PFSK-1 (cell line): Measurements from ENCODE around the gene BRSK2.

Experiments
- FOXP2 ChIP-seq: optimal IDR thresholded peaks from 2 replicates; pipeline ENCODE3; 2011; ENCODE audit warnings: borderline replicate concordance, control low read depth, inconsistent platforms; ENCODE audit not compliant: insufficient read depth; ENCODE audit errors: extremely low read length, extremely low read depth
- POLR2AphosphoS5 ChIP-seq: IDR thresholded peaks from 2 replicates; pipeline ENCODE4 v1.6.1; 2012; ENCODE audit warnings: low read depth, mild to moderate bottlenecking, control low read depth, low read length, moderate library complexity
- SIN3A ChIP-seq: IDR thresholded peaks from 2 replicates; pipeline ENCODE4 v1.6.1; 2012; ENCODE audit warnings: mild to moderate bottlenecking, low read length, moderate library complexity, borderline replicate concordance; ENCODE audit not compliant: insufficient read depth
- TAF1 ChIP-seq: IDR thresholded peaks from 2 replicates; pipeline ENCODE4 v1.6.1; 2012; ENCODE audit warnings: low read length, control low read depth, borderline replicate concordance; ENCODE audit not compliant: insufficient read depth
- TF ChIP-seq, protein P1 (sequence below), 2 experiments: IDR thresholded peaks; 2 replicates each; pipeline versions ENCODE4 v1.6.1 to v1.8.0; 2011 to 2012; ENCODE audit warnings: low read depth in 2 of 2, low read length in 2 of 2, control low read depth in 1 of 2, inconsistent platforms in 1 of 2, mild to moderate bottlenecking in 1 of 2, moderate library complexity in 1 of 2; ENCODE audit not compliant: insufficient read depth in 1 of 2

The BRSK2 gene

GRCh38 chr11:1403721-1404460 is 14.2 kb downstream of the BRSK2 start:
- TF ChIP-seq SIN3A (no peak), POLR2AphosphoS5 (no peak), FOXP2 (no peak), TAF1 (no peak)
- TF ChIP-seq, protein P1, sequence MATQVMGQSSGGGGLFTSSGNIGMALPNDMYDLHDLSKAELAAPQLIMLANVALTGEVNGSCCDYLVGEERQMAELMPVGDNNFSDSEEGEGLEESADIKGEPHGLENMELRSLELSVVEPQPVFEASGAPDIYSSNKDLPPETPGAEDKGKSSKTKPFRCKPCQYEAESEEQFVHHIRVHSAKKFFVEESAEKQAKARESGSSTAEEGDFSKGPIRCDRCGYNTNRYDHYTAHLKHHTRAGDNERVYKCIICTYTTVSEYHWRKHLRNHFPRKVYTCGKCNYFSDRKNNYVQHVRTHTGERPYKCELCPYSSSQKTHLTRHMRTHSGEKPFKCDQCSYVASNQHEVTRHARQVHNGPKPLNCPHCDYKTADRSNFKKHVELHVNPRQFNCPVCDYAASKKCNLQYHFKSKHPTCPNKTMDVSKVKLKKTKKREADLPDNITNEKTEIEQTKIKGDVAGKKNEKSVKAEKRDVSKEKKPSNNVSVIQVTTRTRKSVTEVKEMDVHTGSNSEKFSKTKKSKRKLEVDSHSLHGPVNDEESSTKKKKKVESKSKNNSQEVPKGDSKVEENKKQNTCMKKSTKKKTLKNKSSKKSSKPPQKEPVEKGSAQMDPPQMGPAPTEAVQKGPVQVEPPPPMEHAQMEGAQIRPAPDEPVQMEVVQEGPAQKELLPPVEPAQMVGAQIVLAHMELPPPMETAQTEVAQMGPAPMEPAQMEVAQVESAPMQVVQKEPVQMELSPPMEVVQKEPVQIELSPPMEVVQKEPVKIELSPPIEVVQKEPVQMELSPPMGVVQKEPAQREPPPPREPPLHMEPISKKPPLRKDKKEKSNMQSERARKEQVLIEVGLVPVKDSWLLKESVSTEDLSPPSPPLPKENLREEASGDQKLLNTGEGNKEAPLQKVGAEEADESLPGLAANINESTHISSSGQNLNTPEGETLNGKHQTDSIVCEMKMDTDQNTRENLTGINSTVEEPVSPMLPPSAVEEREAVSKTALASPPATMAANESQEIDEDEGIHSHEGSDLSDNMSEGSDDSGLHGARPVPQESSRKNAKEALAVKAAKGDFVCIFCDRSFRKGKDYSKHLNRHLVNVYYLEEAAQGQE (IDR thresholded peaks at IDR 0.05; ENCODE audit: insufficient read depth in 1 of 2, low read depth in 2 of 2, low read length in 2 of 2): no peak

DNA sequence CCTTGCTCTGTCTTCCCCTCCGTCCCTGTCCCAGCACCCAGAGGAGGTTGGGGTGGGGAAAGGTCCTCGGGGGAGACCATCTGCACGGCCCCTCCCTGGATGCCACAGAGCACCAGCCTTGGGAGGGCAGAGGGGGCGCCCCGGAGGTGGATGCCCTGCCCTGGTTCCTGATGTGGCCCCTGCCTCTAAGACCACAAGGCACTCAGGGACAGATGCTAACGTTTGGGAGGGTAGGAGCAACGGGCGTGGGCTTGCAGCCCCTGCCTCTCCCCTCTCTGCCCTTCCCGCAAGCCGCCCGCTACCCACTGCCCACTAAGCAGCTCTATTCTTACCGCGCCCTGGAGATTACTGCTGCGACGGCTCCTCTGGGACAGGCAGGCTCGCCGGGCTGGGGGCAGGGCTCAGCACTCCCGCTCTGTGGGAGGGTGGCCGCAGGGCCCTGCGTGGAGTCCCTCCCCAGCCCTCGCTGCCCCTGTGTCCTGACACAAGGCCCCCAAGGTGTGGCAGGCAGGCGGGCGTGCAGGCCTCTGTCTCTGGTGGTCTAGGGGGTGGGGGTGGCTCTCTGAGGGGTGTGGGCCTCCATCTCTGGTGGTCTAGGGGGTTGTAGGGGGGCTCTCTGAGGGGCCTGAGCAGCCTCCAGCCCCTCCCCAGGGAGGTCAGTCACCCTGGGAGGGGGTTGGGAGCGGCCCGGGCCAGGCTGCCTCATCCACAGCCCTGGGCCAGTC is 14.9 kb downstream of the BRSK2 start:
- TF ChIP-seq, protein P1 (IDR thresholded peaks at IDR 0.05; ENCODE audit: insufficient read depth in 1 of 2, low read depth in 2 of 2, low read length in 2 of 2): no peak
- no peak for TF ChIP-seq TAF1
- TF ChIP-seq POLR2AphosphoS5: no peak
- TF ChIP-seq SIN3A: no peak
- TF ChIP-seq FOXP2: no peak

GRCh38 chr11:1405186-1406020 is 15.7 kb downstream of the BRSK2 start:
- TF ChIP-seq, protein P1 (IDR thresholded peaks at IDR 0.05; ENCODE audit: insufficient read depth in 1 of 2, low read depth in 2 of 2, low read length in 2 of 2): no peak
- TF ChIP-seq SIN3A (no peak), POLR2AphosphoS5 (no peak), FOXP2 (no peak), TAF1 (no peak)

DNA sequence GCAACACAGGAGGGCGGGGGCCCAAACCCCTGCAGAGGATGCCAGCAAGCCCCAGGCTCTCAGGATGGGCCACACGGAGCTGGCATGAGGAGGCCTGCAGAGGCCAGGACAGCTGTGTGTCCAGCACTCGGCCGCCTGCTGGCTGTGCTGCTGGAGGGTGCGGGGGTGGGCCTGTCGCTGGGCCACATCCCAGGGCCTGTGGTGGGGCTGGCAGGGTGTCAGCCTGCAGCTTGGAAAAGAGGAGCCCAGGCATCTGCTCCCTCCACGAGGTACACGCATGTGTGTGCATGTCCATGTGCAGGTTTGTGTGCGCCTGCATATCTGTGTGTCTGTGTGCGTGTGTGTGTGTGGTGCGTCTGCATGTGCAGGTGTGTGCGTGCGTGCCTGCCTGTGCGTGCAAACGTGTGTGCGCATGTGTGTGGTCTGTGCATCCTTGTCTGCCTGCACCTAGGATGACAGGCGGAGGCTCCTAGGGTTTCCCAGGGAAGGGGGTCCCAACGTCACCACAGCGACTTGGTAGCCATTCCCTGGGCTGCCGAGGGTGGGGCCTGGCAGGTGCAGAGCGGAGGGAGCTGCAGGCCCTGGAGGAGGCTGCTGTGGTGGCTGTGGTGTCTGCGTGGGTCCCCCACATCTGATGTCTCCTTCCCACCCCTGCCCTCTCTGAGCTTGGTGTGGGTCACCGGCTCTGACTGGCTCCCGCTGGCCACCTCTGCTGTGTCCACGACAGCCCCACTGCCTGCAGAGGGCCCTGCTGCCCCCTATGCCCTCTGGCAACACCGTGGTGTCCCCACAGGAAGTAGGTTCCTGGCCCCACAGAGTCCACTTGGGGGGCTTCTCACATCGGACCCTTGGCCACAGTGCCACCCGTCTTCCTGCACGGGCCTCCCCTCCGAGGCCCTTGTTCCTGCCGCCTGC is 17.1 kb downstream of the BRSK2 start:
- TF ChIP-seq, protein P1 (IDR thresholded peaks at IDR 0.05; ENCODE audit: insufficient read depth in 1 of 2, low read depth in 2 of 2, low read length in 2 of 2): no peak
- TF ChIP-seq POLR2AphosphoS5 (no peak), TAF1 (no peak), SIN3A (no peak), FOXP2 (no peak)
